Fibroblast of lung (primary cell): ENCODE results near the gene JTB.

Experiments used
- EZH2 ChIP-seq: IDR thresholded peaks from 2 replicates; pipeline ENCODE4 v1.5.1; 2012; ENCODE audit warnings: low read length, control low read depth, mild to moderate bottlenecking; ENCODE audit errors: missing control alignments
- TF ChIP-seq, protein P1 (sequence below), 2 donors: IDR thresholded peaks in 1 of 2; conservative IDR thresholded peaks in 1 of 2; 1 replicate in 1 of 2; 2 replicates in 1 of 2; pipeline ENCODE4 v1.5.1; 2011 to 2012; ENCODE audit warnings: low read length in 2 of 2, control low read depth in 1 of 2, inconsistent platforms in 1 of 2, low read depth in 1 of 2, mild to moderate bottlenecking in 1 of 2

- TF ChIP-seq, protein P1, sequence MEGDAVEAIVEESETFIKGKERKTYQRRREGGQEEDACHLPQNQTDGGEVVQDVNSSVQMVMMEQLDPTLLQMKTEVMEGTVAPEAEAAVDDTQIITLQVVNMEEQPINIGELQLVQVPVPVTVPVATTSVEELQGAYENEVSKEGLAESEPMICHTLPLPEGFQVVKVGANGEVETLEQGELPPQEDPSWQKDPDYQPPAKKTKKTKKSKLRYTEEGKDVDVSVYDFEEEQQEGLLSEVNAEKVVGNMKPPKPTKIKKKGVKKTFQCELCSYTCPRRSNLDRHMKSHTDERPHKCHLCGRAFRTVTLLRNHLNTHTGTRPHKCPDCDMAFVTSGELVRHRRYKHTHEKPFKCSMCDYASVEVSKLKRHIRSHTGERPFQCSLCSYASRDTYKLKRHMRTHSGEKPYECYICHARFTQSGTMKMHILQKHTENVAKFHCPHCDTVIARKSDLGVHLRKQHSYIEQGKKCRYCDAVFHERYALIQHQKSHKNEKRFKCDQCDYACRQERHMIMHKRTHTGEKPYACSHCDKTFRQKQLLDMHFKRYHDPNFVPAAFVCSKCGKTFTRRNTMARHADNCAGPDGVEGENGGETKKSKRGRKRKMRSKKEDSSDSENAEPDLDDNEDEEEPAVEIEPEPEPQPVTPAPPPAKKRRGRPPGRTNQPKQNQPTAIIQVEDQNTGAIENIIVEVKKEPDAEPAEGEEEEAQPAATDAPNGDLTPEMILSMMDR (conservative IDR thresholded peaks at IDR 0.05 in 1 of 2, IDR thresholded peaks at IDR 0.05 in 1 of 2; ENCODE audit: low read depth in 1 of 2, low read length in 2 of 2), result no peak
- TF ChIP-seq EZH2, result no peak
Measured at GRCh38 chr1:154000420-154000819, 22.9 kb upstream of the JTB start.
